SIG-M5 treated with dmso at 0.1 percent for 504 hours (cell line): Measurements from ENCODE around the gene ANKDD1A.

Experiments used
- DNase-seq: peaks from one replicate; lab custom pipeline; 2025; ENCODE audit not compliant: unreplicated experiment; lab: John Stamatoyannopoulos, UW

Gene ANKDD1A

GRCh38 chr15:64921711-64922110 is 10.0 kb downstream of the ANKDD1A start:
- no peak for DNase-seq

- DNase-seq = no peak
Observed at GRCh38 chr15:64923546-64923945, 11.8 kb downstream of the ANKDD1A start.

- no peak for DNase-seq
Observed at GRCh38 chr15:64925335-64926330, 13.9 kb downstream of the ANKDD1A start.

GRCh38 chr15:64926661-64927060 is 15.0 kb downstream of the ANKDD1A start:
- DNase-seq = no peak

GRCh38 chr15:64928626-64929220 is 17.0 kb downstream of the ANKDD1A start:
- no peak for DNase-seq

- no peak for DNase-seq
Observed at GRCh38 chr15:64930019-64930652, 18.4 kb downstream of the ANKDD1A start.

GRCh38 chr15:64930778-64931371 is 19.2 kb downstream of the ANKDD1A start:
- DNase-seq = no peak

GRCh38 chr15:64931381-64931780 is 19.7 kb downstream of the ANKDD1A start:
- no peak for DNase-seq

GRCh38 chr15:64934023-64934422 is 22.3 kb downstream of the ANKDD1A start:
- DNase-seq = no peak

GRCh38 chr15:64938192-64938591 is 26.5 kb downstream of the ANKDD1A start:
- DNase-seq = no peak

- no peak for DNase-seq
Observed at GRCh38 chr15:64942356-64942755, 30.7 kb downstream of the ANKDD1A start.

GRCh38 chr15:64943512-64944225 is 32.0 kb downstream of the ANKDD1A start:
- no peak for DNase-seq

- no peak for DNase-seq
Observed at GRCh38 chr15:64944961-64945360, 33.3 kb downstream of the ANKDD1A start.

- DNase-seq = no peak
Observed at GRCh38 chr15:64947211-64947610, 35.5 kb downstream of the ANKDD1A start.

GRCh38 chr15:64948916-64949315 is 37.2 kb downstream of the ANKDD1A start:
- DNase-seq = no peak

- DNase-seq = no peak
Observed at GRCh38 chr15:64949383-64950186, 37.9 kb downstream of the ANKDD1A start.

- no peak for DNase-seq
Observed at GRCh38 chr15:64950888-64951287, 39.2 kb downstream of the ANKDD1A start.

- DNase-seq = no peak
Observed at GRCh38 chr15:64951777-64952418, 40.2 kb downstream of the ANKDD1A start.

GRCh38 chr15:64954395-64954794 is 42.7 kb downstream of the ANKDD1A start:
- no peak for DNase-seq
